Fibroblast of peridontal ligament (primary cell): ENCODE measurements around the gene ZNF800.

Experiments
- DNase-seq: peaks from one replicate; pipeline ENCODE4 v3.0.0-alpha.2; 2010; ENCODE audit errors: extremely low read depth

The ZNF800 gene

DNA sequence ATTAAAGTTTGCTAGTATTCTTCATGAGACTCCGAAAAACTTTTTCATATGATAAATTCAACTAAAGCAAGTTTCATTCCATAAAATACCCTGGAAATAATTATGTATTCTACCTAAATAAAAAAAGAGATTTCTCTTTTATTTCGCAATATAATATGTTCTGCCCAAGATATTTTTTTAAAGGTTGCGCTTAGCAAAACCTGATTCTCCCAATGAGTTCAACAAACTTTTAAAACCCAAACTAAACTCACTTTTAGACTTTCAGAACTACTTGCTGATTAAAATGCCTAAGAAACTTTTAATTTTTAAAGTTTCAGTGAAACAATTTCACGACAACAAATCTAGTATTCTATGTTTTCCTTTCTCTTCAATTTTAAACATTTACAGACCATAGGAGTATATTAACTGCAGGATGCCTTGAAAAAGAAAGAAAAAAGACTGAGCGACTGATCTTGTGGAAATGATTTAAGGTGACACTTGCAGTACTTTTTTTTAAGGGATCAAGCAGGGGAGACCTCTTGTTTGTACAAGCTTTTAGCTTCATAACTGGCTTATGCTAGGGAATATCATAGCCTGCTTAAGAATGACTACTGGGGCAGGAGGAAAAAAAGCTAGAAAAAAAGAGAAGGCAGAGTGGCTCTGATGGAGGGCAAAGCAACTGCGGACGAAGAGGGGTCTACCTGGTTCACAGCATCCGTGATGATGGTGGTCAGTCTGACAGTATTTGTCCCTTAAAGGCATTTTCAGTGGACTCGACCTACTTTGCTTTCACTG, 1.5 kb downstream of the ZNF800 start:
- DNase-seq = peak; percentile 7

DNA sequence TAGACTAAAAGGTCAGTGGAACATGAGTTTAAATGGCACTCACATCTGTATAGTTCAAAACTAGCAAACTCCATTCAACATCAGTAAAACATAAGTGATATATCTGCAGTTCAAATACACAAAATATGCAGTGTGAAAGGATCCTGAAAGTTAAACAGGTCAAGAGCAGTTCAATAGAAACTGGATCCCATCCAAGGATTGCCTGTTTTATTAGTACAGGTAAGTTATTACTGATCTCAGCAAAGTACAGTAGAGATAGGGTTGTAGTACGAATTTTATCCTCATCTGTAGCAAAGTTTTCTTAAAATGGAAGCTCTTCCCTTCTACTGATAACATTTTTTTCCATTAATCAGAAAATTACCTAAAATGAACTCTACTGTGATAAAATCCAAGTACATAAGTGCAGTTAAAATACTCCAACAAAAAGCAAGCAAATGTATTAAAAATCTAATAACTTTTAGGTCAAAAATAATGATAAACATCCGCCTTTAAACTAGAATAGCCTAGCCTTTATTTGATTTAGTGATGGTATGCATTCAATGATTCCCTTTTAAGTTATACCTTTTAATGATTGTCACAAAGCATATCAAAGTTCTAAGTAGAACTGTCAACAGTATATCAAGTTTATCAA, 2.2 kb downstream of the ZNF800 start:
- no peak for DNase-seq

DNA sequence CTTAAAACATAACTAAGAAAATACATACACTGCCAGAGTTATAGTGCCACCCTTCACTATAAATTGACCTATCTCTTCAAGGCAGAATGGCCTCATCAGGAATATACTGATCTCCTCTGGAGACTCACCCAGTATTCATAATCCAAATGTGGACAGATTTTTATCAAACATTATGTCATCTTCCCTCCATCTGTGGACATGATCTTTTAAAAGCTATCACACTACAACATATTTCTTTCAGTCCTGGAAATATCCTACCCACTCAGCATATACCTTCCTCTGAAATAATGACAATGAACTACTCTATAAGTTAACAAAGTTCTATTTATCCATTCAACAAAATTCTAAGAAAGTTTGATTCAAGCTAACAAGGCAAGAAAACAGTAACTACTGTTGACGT, 3.2 kb downstream of the ZNF800 start:
- no peak for DNase-seq

DNA sequence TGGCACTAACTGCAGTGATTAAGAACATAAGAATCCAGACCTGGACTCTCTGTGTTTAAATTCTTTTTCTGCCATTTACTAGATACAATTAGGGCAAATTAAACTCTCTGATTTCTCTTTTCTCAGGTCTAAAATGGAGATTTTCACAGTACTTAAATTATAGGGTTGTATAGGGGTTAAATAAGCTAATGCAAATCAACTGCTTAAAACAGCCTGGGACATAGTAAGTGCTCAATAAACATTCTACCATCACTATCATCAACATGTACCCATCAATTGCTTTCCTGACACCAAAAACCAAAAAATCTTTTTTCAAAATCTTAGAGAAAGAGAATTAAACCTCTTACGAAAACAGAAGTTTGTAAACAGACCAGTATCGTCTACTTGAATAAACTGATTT, 4.5 kb downstream of the ZNF800 start:
- DNase-seq = no peak

DNA sequence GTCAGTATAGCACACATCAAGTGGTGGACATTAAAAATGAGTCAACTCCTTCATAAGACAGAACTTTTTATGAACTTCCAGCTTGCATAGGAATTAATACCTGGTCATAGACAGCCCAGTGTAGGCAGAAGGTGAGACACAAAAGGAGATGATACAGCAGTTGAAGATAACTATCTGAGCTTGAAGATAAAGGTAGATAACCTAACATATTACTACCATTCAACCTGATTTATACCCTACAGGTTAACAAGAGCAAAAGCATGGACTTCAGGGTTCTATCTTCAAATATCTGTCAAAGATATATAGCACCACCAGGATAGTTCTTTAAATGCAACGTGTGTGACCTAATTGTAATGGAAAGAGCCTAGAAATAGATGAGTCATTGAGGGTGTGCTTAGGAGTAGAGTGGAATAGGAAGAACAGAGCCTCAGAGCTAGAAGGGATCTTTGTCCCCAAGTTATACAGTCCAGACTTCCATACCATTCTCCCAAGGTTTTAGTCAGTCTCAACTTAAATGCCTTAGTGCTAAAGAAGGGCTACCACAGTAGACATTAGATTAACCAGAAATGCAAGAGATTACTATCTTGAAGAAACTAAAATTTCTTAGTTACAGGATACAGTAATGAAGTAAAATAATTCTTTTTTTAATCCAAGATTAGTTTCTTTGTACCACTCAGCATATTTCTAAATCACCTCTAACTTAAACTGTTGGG, 9.2 kb downstream of the ZNF800 start:
- DNase-seq = peak; percentile 8

DNA sequence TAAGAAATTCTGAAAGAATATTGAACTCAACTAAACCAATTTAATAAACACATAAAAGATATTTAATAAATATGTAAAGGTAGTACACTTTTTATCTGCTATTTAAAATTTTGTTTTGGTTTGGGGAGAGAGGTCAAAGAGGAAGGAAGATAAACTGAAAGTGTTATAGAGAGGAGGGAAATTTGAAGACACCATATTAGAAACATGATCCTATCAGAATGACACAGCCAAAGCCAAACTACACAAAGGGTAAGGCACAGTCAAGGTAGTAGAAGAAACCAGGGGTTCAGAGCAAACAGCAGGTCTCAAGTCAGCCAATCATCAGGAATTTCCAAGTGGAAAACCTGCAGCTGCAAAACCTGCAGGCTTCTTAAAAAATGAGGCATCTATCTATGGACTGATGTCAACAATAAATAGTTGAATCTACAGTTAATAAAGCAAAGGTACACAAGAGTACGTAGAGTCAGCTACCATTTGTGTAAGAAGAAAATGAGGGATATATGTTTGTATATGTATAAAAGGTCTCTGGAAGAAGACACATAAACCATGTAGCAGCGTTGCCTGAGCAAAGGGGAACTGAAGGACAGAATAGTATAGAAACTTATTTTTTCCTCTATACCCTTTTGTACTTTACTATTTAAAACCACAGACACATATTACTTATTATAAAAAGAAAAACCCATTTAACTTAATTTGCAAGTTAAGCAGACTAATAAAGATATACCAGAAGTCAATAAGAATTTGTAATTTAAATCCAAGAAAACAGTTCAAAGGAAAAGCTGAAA, 10.0 kb downstream of the ZNF800 start:
- no peak for DNase-seq

DNA sequence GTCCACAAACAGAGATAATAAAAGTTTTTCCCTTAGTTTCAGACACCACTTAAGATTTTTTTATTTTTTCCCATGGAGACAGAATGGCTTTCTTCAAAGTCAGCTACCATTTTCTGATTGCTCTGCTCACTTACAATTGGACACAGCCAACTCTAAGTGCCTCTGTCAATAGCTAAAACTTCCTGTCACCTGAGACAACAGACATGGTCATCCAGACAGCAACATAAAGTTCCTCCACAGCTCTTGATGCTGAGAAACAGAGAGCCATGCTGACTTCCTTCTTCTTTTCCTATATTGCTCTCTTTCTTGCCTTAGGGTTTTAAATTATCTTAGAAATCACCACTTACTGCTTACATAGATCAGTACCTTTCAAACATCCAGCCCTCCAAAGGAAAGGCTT, 12.0 kb downstream of the ZNF800 start:
- no peak for DNase-seq

DNA sequence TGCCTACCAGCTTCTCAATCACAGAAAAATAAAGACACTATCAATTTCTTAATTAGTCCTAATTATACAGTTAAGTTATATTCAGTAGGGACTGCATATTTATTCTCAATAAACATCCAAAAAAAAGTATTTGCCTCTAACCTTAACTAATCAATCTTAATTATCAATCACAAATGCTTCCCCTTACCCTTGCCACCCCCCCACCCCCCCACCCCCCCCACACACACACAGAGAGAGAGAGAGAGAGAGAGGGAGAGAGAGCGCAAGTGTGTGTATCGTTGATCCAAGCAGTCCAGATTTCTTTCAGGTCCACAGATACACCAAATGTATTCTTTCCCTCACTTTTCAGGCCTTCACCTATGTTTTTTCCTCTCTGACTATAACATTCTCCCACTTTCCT, 12.9 kb downstream of the ZNF800 start:
- no peak for DNase-seq

DNA sequence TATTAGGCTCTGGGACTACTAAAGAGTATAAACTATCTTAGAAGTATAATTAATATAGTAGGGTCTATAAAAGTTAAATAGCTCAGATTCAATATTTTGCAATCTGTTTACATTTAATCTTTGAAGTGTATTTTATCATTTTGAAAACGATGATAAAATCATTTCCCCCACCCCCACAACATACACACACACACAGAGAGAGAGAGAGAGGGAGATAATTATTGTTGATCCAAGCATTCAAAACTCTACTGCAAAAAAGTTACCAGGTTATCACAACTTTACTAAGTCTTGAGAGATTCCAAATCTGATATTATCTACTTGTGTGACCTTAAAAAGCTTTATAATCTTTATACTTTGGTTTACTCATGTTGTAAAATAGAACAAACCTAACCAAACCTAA, 14.0 kb downstream of the ZNF800 start:
- DNase-seq = no peak

DNA sequence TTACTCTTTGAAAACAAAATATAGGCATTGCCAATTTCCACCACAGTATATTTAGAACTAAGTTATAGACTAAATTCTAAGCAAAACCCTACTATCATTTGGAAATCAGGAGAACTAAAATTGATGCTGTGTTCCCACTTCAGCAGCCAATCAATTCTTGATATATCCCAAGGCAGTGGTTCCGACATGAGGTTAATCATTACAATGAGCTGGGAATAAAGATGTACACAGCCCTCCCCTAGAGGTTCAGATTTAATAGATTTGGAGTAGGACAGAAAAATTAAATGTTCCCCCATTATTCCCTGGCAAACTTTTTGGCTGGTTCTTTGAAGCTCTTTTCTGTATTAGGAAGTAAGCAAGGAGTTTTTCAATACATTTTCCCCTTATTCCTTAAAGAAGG, 15.1 kb downstream of the ZNF800 start:
- DNase-seq = no peak

DNA sequence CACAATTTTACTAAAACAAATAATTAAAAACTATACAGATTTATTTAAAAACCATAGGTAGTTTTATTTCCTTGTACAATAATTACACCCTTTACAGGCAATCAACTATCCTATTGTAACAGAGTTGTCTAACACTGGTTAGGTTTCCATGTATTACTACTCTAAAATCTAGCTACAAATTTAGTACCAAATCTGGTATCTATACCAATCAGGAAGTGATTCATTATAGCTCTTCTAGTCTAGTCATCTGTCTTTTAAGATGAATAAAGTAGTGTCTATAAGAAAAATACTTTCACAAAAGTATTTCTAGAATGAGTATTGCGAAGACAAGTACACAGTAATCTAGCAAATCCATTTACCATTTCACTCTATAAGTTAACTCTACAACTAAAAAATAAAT, 16.9 kb downstream of the ZNF800 start:
- DNase-seq = no peak

DNA sequence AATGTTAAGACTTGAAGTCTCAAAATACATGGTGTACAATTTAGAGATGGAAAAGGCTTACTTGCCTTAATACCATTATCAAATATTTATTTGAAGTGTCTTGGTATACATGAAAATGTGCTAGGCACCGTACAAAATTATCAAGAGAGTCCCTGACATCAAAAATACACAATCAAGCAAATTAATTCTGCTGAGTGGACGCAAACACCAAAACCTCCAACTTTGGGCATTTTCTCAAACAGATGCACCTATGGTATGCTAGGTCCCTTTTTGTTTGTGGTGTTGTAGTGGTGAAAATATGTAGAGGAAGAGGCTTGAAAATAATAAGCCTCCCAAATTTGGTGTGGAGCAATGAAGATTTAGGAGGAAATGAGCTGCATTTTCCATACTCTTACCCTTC, 24.8 kb downstream of the ZNF800 start:
- DNase-seq = no peak

DNA sequence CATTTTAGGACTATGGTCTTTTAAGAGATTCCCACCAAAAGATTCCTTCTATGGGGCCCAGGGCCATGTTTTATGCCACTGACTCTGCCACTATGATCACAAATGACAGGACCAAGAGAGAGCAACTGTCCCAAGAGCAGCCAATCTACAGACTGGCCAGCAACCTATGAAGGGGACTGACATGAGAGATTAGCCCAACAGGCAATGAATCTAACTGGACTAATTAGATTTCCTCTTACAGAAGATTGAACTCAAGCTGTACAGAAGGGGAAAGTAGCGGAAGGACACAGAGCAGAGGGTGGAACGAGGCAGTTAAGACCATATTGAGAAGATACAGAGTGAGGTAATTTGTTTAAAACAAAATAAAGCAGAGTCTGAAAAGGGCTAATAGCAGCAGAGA, 25.8 kb downstream of the ZNF800 start:
- DNase-seq = no peak

DNA sequence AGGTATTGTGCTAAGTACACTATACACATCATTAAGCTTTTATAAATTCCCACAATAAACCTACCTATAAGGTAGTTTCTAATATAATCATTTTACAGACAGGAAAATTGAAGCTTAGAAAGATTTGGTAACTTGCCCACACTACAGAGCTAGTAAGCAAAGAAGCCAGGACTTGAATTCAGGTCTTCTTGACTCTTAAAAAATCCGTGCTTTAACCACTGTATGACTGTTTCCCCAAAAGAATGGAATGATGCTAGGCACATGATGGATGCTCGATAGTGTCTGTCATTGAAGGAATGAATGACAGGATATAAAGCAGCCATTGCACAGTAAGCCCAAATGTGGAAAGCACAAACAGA, 26.6 kb downstream of the ZNF800 start:
- DNase-seq = no peak

DNA sequence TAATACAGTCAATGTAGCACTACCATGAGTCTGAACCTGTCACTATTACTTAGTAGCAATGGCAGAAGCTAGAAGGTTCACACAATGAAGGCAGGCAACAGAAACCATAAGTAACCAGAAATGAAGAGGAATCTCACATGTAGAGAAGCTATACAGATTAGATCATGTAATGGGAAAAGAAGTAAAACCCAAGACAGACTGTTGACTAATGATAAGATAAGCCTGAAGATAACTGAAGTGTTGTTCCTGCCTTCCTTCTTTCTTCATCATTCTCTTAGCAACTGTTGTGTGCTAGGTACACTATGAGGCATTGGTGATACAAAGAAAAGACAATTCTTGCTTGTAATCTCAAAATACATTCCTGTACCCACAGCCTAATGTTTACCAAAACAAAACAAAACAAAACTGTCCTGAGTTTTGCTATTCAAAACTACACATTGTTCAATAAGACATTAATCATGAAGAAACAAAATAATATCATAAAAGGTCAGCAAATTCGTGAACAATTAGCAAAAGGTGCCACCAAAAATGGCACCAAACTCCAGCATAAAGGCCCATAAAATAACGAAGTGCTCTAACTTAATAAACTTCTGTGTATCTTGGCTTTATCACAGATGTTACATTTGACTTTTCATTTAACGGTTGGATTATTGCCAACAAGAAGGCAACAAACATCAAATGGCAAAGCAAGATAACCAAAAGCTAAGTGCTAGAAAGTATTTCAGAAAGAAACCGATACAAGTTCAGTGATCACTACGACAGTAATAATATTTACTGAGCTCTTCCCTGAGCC, 27.1 kb downstream of the ZNF800 start:
- DNase-seq = no peak

DNA sequence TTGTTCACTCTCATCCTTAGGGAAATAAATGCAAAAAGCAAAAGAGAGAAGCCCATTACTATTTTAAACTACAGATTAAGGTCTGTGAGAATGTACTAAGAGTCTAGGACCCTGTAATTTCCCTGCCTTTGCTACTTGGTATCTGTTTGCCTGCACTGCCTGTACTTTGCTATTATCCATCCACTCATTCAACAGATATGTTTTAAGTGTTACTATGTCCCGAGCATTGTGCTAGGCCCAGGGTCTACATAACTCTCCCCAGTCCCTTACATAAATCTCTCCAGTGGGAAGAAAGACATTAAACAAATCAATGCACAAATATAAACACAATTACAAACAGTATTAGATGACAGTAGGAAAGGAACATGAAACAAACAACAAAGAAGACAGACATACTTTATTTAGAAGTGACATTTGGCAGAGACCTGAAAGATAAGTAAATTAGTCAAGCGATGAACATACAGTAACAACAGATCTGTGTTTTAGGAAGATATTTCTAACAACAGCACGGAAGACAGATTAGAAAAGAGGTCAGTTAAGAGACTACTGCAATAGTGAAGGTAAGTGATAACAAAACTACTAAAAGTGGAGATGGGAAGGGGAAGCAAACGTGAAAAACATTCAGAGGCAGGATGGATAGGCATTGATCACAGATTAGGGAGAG, 30.0 kb downstream of the ZNF800 start:
- DNase-seq = no peak

DNA sequence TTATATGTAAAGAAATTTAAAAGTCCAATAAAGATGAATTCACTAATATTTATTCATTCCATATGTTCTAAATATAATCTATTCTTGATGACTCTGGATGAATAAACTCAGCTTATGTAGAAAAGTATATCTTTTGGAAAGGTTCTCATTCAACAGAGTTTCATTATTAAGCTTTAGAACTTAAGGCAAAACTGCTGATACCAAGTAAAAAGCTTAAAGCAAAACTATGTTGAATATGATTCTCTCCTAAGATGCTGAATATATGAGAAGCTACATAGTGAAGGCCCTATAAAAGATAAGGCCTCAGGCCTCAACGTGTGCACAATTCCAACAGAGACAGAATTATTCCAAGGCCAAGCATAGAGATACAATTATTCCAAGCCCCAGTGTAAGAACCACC, 30.8 kb downstream of the ZNF800 start:
- no peak for DNase-seq

DNA sequence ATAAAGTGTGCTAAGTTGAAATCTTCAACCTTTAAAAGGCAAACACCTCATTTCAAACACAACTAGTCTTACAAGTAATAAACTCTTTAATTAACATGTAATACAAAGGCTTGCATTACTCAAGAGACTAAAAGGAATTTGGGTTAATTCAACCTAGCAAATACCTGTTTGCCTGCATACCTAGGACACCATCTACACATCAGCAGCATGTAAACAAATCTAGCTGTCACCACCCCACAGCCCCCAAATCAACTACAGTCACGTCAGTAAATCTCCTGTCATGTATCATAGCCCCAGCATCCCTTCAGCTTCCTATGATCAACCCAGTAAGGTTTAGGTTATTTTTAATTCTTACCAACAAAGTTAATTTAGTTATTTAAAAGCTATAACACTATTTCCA, 33.5 kb downstream of the ZNF800 start:
- DNase-seq = no peak

DNA sequence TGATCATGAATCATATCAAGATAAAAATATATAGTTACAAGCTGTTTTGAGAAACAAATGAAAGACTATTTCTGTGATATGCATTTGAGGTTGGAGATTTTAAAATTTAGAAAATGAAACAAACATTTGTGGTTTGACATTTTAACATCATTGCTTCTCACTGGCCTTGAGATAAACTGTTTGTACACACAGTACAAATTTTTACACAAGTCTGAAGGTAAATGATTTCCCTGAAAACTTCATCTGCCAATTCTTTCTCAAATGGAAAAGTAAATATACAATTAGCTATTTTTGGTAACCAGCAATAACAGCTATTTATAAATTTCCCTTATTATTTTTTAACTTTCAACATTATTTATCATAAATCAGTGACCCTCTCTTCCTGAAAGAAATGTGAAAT, 38.6 kb downstream of the ZNF800 start:
- DNase-seq = no peak

DNA sequence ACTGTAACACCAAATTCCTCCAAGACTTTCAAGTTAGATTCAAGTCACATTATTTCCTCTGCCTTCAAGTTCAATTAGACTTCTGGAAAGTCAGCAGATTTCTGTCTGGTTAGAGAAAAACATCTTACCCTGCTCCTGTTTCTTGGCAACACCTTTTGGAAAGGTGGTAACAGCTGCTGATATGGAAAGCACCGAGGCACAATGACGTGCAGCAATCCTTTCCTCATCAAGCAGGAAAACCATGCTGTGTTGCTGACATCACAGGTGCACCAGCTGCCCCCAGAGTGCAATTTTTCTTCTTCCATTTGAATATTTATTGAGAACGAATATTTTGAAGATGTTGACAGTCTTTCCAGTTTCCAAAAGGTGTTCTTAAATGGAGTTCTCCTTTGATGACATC, 41.9 kb downstream of the ZNF800 start:
- DNase-seq = no peak

DNA sequence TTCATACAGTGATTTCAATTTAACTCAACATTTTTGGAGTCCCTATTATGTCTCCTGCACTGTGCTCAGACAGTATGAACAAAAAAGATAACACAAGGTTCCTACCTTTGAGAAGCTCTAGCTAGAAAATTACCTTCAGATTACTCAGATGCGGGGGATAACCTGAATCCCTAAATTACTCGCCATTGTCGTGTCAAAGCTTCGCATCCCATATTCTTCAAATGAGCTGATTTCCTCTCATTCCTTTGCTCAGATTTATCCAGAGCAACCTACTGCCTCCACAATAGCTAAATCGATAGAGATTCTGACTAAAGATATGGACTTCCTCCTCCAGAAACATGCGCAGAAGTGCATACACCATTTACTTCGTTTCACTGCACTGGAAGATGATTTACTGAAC, 42.6 kb downstream of the ZNF800 start:
- DNase-seq = no peak
